ENCODE data around the gene LAMA3.

- no peak for TF ChIP-seq POLR2A (IDR thresholded peaks at IDR 0.05)
- TF ChIP-seq, protein P1, sequence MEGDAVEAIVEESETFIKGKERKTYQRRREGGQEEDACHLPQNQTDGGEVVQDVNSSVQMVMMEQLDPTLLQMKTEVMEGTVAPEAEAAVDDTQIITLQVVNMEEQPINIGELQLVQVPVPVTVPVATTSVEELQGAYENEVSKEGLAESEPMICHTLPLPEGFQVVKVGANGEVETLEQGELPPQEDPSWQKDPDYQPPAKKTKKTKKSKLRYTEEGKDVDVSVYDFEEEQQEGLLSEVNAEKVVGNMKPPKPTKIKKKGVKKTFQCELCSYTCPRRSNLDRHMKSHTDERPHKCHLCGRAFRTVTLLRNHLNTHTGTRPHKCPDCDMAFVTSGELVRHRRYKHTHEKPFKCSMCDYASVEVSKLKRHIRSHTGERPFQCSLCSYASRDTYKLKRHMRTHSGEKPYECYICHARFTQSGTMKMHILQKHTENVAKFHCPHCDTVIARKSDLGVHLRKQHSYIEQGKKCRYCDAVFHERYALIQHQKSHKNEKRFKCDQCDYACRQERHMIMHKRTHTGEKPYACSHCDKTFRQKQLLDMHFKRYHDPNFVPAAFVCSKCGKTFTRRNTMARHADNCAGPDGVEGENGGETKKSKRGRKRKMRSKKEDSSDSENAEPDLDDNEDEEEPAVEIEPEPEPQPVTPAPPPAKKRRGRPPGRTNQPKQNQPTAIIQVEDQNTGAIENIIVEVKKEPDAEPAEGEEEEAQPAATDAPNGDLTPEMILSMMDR (IDR thresholded peaks at IDR 0.05) = no peak
These were observed 145.8 kb downstream of the LAMA3 start for GRCh38 chr18:23835091-23835490.
